H1 (cell line): ENCODE data around the gene ELAVL2. TPM values are rescaled to one million over a fixed set of nuclear protein-coding genes. Genes with fewer than 3 reads are reported as not detected.

Source experiments
- CTCF ChIA-PET: fragments of 300-600 bp; sonication (Branson Sonifier 250); formaldehyde crosslinking; loops from one replicate; lab custom pipeline; 2021; ENCODE audit not compliant: partially characterized antibody; lab: Charles Lee
- POLR2A ChIA-PET: fragments of 300-600 bp; sonication (Branson Sonifier 250); formaldehyde crosslinking; loops from one replicate; lab custom pipeline; 2021; ENCODE audit warnings: inconsistent platforms; ENCODE audit not compliant: partially characterized antibody; lab: Charles Lee
- DNase-seq, 2 experiments: peaks; one replicate each; pipeline versions ENCODE4 v3.0.0 to v3.0.0-alpha.2; 2010 to 2022; ENCODE audit warnings: low spot score in 2 of 2, low read depth in 1 of 2, mixed read lengths in 1 of 2
- FAIRE-seq: peaks from 2 replicates; lab custom pipeline; 2011; peaks lifted over from hg19 to GRCh38; lab: Jason Lieb, UNC
- H2AFZ ChIP-seq: 2 replicates; pipeline ENCODE4 v1.8.1; 2012; ENCODE audit warnings: low read length, inconsistent platforms
- H2AK5ac ChIP-seq: 2 replicates; pipeline ENCODE4 v1.6.1; 2013; ENCODE audit warnings: low read depth, low read length
- H2BK120ac ChIP-seq: replicated peaks from 2 replicates; pipeline ENCODE3; 2013; ENCODE audit warnings: low read depth, low read length, inconsistent platforms
- H2BK12ac ChIP-seq: 2 replicates; pipeline ENCODE4 v1.6.1; 2013; ENCODE audit warnings: low read depth, low read length
- H2BK15ac ChIP-seq: 2 replicates; pipeline ENCODE4 v1.6.1; 2013; ENCODE audit warnings: low read length
- H2BK20ac ChIP-seq: 2 replicates; pipeline ENCODE4 v1.6.1; 2013; ENCODE audit warnings: low read length
- H2BK5ac ChIP-seq: 2 replicates; pipeline ENCODE4 v1.6.1; 2013; ENCODE audit warnings: low read depth, low read length
- H3K14ac ChIP-seq: 2 replicates; pipeline ENCODE4 v1.6.1; 2013; ENCODE audit warnings: inconsistent platforms; ENCODE audit not compliant: insufficient read length
- H3K18ac ChIP-seq: 2 replicates; pipeline ENCODE4 v1.6.1; 2013; ENCODE audit warnings: low read length; ENCODE audit errors: extremely low read depth
- H3K23ac ChIP-seq: 2 replicates; pipeline ENCODE4 v1.6.1; 2013; ENCODE audit warnings: inconsistent platforms; ENCODE audit not compliant: insufficient read length
- H3K23me2 ChIP-seq: 2 replicates; pipeline ENCODE4 v1.6.1; 2013; ENCODE audit warnings: low read depth, low read length
- H3K27ac ChIP-seq: 2 replicates; pipeline ENCODE4 v1.6.1; 2011; ENCODE audit warnings: low read depth, low read length, inconsistent platforms
- H3K27me3 ChIP-seq, 4 experiments: replicated peaks in 1 of 4; 1 replicate in 1 of 4; 2 replicates in 3 of 4; pipeline versions ENCODE4 v1.6.1 to v1.8.1; 2011 to 2013; ENCODE audit warnings: low read length in 3 of 4, mild to moderate bottlenecking in 3 of 4, inconsistent platforms in 2 of 4, mixed read lengths in 2 of 4, moderate library complexity in 1 of 4; ENCODE audit not compliant: control insufficient read depth in 3 of 4, insufficient read depth in 3 of 4; ENCODE audit errors: extremely low read depth in 1 of 4
- H3K36me3 ChIP-seq, 4 experiments: 2 replicates each; pipeline versions ENCODE4 v1.6.1 to v1.8.1; 2011 to 2013; ENCODE audit warnings: mild to moderate bottlenecking in 4 of 4, low read length in 3 of 4, moderate library complexity in 2 of 4, control low read depth in 1 of 4, inconsistent platforms in 1 of 4; ENCODE audit not compliant: insufficient read depth in 4 of 4, control insufficient read depth in 2 of 4
- H3K4ac ChIP-seq: replicated peaks from 2 replicates; pipeline ENCODE3; 2013; ENCODE audit warnings: low read length, low read depth, mixed read lengths, inconsistent platforms; ENCODE audit not compliant: insufficient read length
- H3K4me1 ChIP-seq, 4 experiments: replicated peaks in 1 of 4; 1 replicate in 1 of 4; 2 replicates in 3 of 4; pipeline versions ENCODE4 v1.6.1 to v1.8.1; 2011 to 2013; ENCODE audit warnings: low read length in 3 of 4, inconsistent platforms in 2 of 4, mixed read lengths in 1 of 4; ENCODE audit not compliant: insufficient read depth in 4 of 4, control insufficient read depth in 3 of 4
- H3K4me2 ChIP-seq, 2 experiments: 2 replicates each; pipeline versions ENCODE4 v1.6.1 to v1.8.1; 2011 to 2013; ENCODE audit warnings: low read depth in 2 of 2, low read length in 2 of 2, control low read depth in 1 of 2, inconsistent platforms in 1 of 2, mild to moderate bottlenecking in 1 of 2; ENCODE audit not compliant: insufficient read depth in 1 of 2
- H3K4me3 ChIP-seq, 4 experiments: fragments of 200-600, 300-600 bp in 1 of 4; sonication (generic), shearing (Covaris generic), sonication (Bioruptor Twin) in 1 of 4; 2 replicates each; pipeline versions ENCODE4 v1.5.1 to v1.8.1; 2011 to 2016; ENCODE audit warnings: low read length in 4 of 4, low read depth in 3 of 4, control low read depth in 2 of 4, inconsistent platforms in 2 of 4, mild to moderate bottlenecking in 2 of 4, mixed read lengths in 1 of 4, moderate library complexity in 1 of 4; ENCODE audit not compliant: insufficient read depth in 2 of 4; ENCODE audit errors: extremely low read depth in 1 of 4
- H3K56ac ChIP-seq: replicated peaks from 2 replicates; pipeline ENCODE3; 2013; ENCODE audit warnings: low read depth, mild to moderate bottlenecking, mixed read lengths, low read length, inconsistent platforms; ENCODE audit not compliant: insufficient read length
- H3K79me1 ChIP-seq: 2 replicates; pipeline ENCODE4 v1.6.1; 2013; ENCODE audit warnings: low read depth, low read length, control low read depth
- H3K79me2 ChIP-seq, 2 experiments: 2 replicates each; pipeline versions ENCODE4 v1.6.1 to v1.8.1; 2012 to 2013; ENCODE audit warnings: low read length in 2 of 2, mild to moderate bottlenecking in 2 of 2, inconsistent platforms in 1 of 2; ENCODE audit not compliant: insufficient read depth in 2 of 2, control insufficient read depth in 1 of 2
- H3K9ac ChIP-seq, 4 experiments: replicated peaks in 1 of 4; 1 replicate in 1 of 4; 2 replicates in 3 of 4; pipeline versions ENCODE4 v1.6.1 to v1.8.1; 2011 to 2013; ENCODE audit warnings: low read depth in 3 of 4, low read length in 3 of 4, control low read depth in 2 of 4, mild to moderate bottlenecking in 2 of 4, moderate library complexity in 2 of 4, inconsistent platforms in 1 of 4; ENCODE audit errors: extremely low read depth in 1 of 4
- H3K9me3 ChIP-seq, 2 experiments: 2 replicates each; pipeline versions ENCODE4 v1.6.1 to v1.8.1; 2012 to 2013; ENCODE audit warnings: mild to moderate bottlenecking in 2 of 2, moderate library complexity in 2 of 2, control low read depth in 1 of 2, inconsistent platforms in 1 of 2, low read depth in 1 of 2, low read length in 1 of 2, mixed read lengths in 1 of 2; ENCODE audit not compliant: insufficient read depth in 2 of 2
- H4K20me1 ChIP-seq, 2 experiments: replicated peaks in 1 of 2; 2 replicates each; pipeline versions ENCODE3 to v1.8.1; 2011 to 2013; ENCODE audit warnings: inconsistent platforms in 2 of 2, low read length in 2 of 2, mild to moderate bottlenecking in 1 of 2; ENCODE audit not compliant: insufficient read depth in 2 of 2, control insufficient read depth in 1 of 2
- H4K5ac ChIP-seq: 2 replicates; pipeline ENCODE4 v1.6.1; 2013; ENCODE audit warnings: low read length, low read depth, mixed read lengths, inconsistent platforms; ENCODE audit not compliant: insufficient read length
- H4K8ac ChIP-seq: 2 replicates; pipeline ENCODE4 v1.8.0; 2013; ENCODE audit warnings: mild to moderate bottlenecking, moderate library complexity, low read length, inconsistent platforms; ENCODE audit not compliant: insufficient read depth; ENCODE audit errors: extremely low read depth
- H4K91ac ChIP-seq: replicated peaks from 2 replicates; pipeline ENCODE3; 2013; ENCODE audit warnings: low read length, mixed read lengths, inconsistent platforms; ENCODE audit not compliant: insufficient read length
- RFX5 ChIP-seq: IDR thresholded peaks from 2 replicates; pipeline ENCODE4 v1.6.1; 2011; ENCODE audit warnings: low read depth, low read length, improper control_type of control experiment, borderline replicate concordance
- WGBS, 2 experiments: shearing (Covaris generic) in 1 of 2; methylation state at CpG; one replicate each; pipeline versions ENCODE4 v1.1.6 to v1.1.7; 2013 to 2015; ENCODE audit warnings: low lambda C conversion rate in 2 of 2, mixed read lengths in 2 of 2, inconsistent platforms in 1 of 2, low coverage in 1 of 2, missing lambda C conversion rate in 1 of 2; ENCODE audit not compliant: insufficient replicate concordance in 2 of 2, insufficient coverage in 1 of 2, insufficient read length in 1 of 2; ENCODE audit errors: extremely low coverage in 1 of 2, missing lambda C conversion rate in 1 of 2; 5-methylcytosine and 5-hydroxymethylcytosine counted together
- polyA plus RNA-seq, 7 experiments: library from polyadenylated mRNA; depleted of rRNA in 3 of 7; stranded (reverse) in 5 of 7; unstranded in 2 of 7; fragments of >200 nt in 5 of 7; fragments of 200-250 nt in 2 of 7; gene quantifications; 1 replicate in 5 of 7; 2 replicates in 1 of 7; 4 replicates in 1 of 7; pipeline versions ENCODE4 v1.2.1 to v1.2.3, GENCODE V29; 2011 to 2013; ENCODE audit warnings: missing spikeins in 2 of 7, mixed read lengths in 2 of 7
- total RNA-seq: library from RNA; stranded (reverse); fragmentation: NEBNext Ultra II Directional; extraction: Animal tissue kit (Norgen Biotek cat#: 25700); gene quantifications from 2 replicates; pipeline ENCODE4 v1.2.1, GENCODE V29; 2021

The ELAVL2 gene
- total and polyA plus RNA-seq, 2 of the 8 experiments (the other 6 are each of a cell fraction or from before 2014, with no cell fraction given), result 4.9 to 21.9 TPM

DNA sequence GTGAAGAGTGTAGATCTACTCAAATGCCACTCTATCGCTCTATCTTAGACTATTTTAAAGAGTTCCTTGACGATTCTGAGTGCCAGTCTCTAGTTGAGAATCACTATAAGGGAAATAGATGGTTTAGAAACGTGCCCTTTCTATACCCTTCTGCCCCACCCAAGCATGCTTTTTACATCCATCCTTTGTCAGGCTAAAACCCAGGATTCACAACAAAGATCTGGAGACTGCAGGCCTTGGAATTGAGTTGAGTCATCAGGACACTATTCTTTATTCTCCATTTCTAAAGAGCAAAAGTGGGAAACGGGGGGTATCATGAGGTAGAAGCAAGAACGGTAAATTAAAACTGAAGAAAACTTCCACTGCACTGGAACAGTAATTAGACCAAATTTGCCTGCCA lies 48.7 kb downstream of the ELAVL2 start:
- Histone ChIP-seq H3K4ac (no peak overlapping the region), H2AFZ (no peak overlapping the region), H3K4me2 (peak overlapping the region; percentile 18 to 33; a peak in 2 of 4 replicates), H3K79me2 (peaks cover 5 to 98% of the 10 kb centered on the region in 2 experiments), H4K91ac (no peak overlapping the region), H3K27me3 (no peaks in the 10 kb centered on the region), H3K4me1 (peaks cover 15 to 38% (median 29%) of the 10 kb centered on the region in 4 experiments), H4K20me1 (peaks cover 0 to 2% of the 10 kb centered on the region in 2 experiments), H3K27ac (no peak overlapping the region), H3K9me3 (no peaks in the 10 kb centered on the region), H2BK12ac (no peak overlapping the region), H3K23ac (no peak overlapping the region), H2BK120ac (no peak overlapping the region), H2BK15ac (no peak overlapping the region), H3K4me3 (peak overlapping the region in 1 of 4 experiments; percentile 21; a peak in 1 of 8 replicates), H3K79me1 (peaks cover 5% of the 10 kb centered on the region; the same call in 1 of the 2 replicates), H3K9ac (no peak overlapping the region), H3K36me3 (no peaks in the 10 kb centered on the region), H2BK5ac (peak overlapping the region; percentile 26; the same call in 1 of the 2 replicates), H3K56ac (no peak overlapping the region), H3K14ac (no peak overlapping the region), H2AK5ac (no peak overlapping the region), H2BK20ac (no peak overlapping the region; the same call in 1 of the 2 replicates), H4K5ac (no peak overlapping the region), H3K23me2 (no peaks in the 10 kb centered on the region), H4K8ac (no peak overlapping the region), H3K18ac (no peak overlapping the region)
- ChIA-PET POLR2A (interaction anchor here (0.9 kb wide), 1 partner anchor 10 kb away, joined by 3 read pairs; no protein-coding TSS in a partner anchor), CTCF (no interaction called here)
- WGBS, 2 experiments, result 37% methylated on average over 5 of the region's 5 CpGs; no CpG with 5 or more reads in 1 of the 2 experiments
- no peak for FAIRE-seq
- no peak for TF ChIP-seq RFX5
- no peak for DNase-seq
